ENCODE measurements around the gene REN. TPM values are rescaled to one million over a fixed set of nuclear protein-coding genes. Genes with fewer than 3 reads are reported as not detected.

REN gene
- total RNA-seq, result not detected

DNA sequence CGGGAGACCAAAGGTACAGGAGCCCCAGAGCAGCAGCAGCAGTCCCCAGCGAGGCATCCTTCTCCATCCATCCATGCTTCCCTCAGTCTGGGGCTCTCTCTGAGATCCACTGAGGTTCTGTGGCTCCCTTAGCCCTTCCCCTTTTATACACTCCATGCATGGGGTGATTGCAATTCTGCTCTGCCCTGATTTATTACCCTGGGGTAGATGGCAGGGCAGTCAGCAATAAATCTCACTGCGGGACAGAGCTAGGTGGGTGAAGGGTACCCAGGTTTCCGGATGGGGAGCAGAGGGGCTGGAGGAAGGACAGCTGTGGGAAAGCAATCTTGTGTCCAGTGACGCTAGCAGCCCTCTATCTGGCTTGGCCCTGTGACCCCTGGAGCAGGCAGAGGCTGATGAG lies at the start of gene REN:
TSS of gene REN (minus strand) at position 119 of the 400 bp plus-strand sequence. CDS start at position 75, 44 bp downstream.
- Mint-ChIP-seq H3K27me3 (peaks cover 3% of the 10 kb centered on the region), H3K4me3 (no peak within 1 kb of the TSS), H3K36me3 (peaks cover 2% of the 10 kb centered on the region), H3K4me1 (no peaks in the 10 kb centered on the region), H3K9me3 (ENCODE audit: low read depth) (peaks cover 8% of the 10 kb centered on the region), H3K27ac (no peak within 1 kb of the TSS)
- DNase-seq (no peak), ATAC-seq (no peak)
- CTCF ChIA-PET, result interaction anchor here (1.1 to 3.1 kb wide), 4 partner anchors 38 to 265 kb away, joined by 3 to 16 read pairs (median 5); no protein-coding TSS in a partner anchor

- no peaks in the 10 kb centered on the region for H3K9me3 Mint-ChIP-seq (ENCODE audit: low read depth)
- peaks cover 23% of the 10 kb centered on the region for H3K27me3 Mint-ChIP-seq
- H3K4me1 Mint-ChIP-seq, result peaks cover 15% of the 10 kb centered on the region
- ATAC-seq, result peak; percentile 42
- H3K36me3 Mint-ChIP-seq, result no peaks in the 10 kb centered on the region
- H3K27ac Mint-ChIP-seq, result no peak within 1 kb of the TSS
- CTCF ChIA-PET, result interaction anchor here (0.8 to 2.1 kb wide), 5 partner anchors 9 to 149 kb away, joined by 3 to 18 read pairs (median 4); no protein-coding TSS in a partner anchor
- peak; percentile 53 for DNase-seq
- peak within 1 kb of the TSS; percentile 5 for H3K4me3 Mint-ChIP-seq
These were observed 47.8 kb upstream of the REN start, which contains the start of gene GOLT1A for GRCh38 chr1:204213668-204214662. Gene GOLT1A, minus strand, starts transcription at chr1:204213988. Its CDS starts 82 bp downstream, at chr1:204213906.

DNA sequence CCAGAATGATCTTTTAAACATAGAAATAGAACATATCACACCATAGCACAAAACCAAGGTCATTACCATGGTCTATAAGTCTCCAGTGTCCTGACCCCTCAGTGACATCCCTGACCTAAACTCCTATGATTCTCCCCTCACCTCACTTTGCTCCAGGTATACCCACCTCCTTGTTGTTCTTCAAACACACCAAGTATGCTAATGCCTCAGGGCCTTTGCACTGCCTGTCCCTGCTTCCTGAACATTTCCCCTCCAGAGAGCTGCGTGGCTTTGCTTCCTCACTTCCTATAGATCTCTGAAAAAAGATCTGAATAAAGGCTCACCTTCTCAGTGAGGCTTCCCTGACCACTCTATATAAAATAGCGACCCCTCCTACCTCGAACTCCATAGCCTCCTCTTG lies 46.6 kb upstream of the REN start:
- peaks cover 26% of the 10 kb centered on the region for H3K27me3 Mint-ChIP-seq
- ATAC-seq, result no peak
- no peak overlapping the region for H3K27ac Mint-ChIP-seq
- H3K4me1 Mint-ChIP-seq, result peaks cover 7% of the 10 kb centered on the region
- H3K4me3 Mint-ChIP-seq, result no peak overlapping the region
- H3K36me3 Mint-ChIP-seq, result no peaks in the 10 kb centered on the region
- H3K9me3 Mint-ChIP-seq (ENCODE audit: low read depth), result no peaks in the 10 kb centered on the region
- CTCF ChIA-PET, result no interaction called here
- no peak for DNase-seq

DNA sequence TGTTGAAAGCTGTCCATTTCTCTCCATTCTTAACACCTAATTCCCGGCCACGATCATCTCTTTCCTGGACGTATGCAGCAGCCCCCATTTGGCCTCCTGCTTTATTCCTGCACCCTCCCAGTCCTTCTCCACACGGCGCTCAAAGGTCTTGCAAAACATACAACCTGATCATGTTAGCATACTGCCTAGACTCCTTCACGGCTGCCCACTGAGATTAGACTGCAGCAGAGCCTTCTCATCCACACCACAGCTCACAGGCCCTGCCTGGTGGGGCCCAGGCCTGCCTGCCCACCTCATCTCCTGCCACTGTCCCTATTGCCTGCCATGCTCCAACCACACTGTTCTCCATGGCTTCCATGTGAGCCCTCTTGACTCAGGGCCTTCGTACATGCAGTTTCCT lies 44.9 kb upstream of the REN start:
- DNase-seq, result no peak
- Mint-ChIP-seq H3K9me3 (ENCODE audit: low read depth) (no peaks in the 10 kb centered on the region), H3K27ac (no peak overlapping the region), H3K4me3 (no peak overlapping the region), H3K36me3 (no peaks in the 10 kb centered on the region), H3K4me1 (peaks cover 7% of the 10 kb centered on the region), H3K27me3 (peaks cover 35% of the 10 kb centered on the region)
- CTCF ChIA-PET, result no interaction called here
- ATAC-seq, result no peak

- Mint-ChIP-seq H3K9me3 (ENCODE audit: low read depth) (no peaks in the 10 kb centered on the region), H3K36me3 (no peaks in the 10 kb centered on the region), H3K4me1 (no peaks in the 10 kb centered on the region), H3K27me3 (peaks cover 58% of the 10 kb centered on the region), H3K27ac (no peak overlapping the region), H3K4me3 (no peak overlapping the region)
- DNase-seq, result peak; percentile 75
- CTCF ChIA-PET, result interaction anchor here (0.7 to 3.3 kb wide), 21 partner anchors 9 to 554 kb away, joined by 3 to 28 read pairs (median 4); no protein-coding TSS in a partner anchor
- ATAC-seq, result peak; percentile 95
These were observed 41.0 kb upstream of the REN start for GRCh38 chr1:204207136-204207616.

- Mint-ChIP-seq H3K27me3 (peaks cover 59% of the 10 kb centered on the region), H3K9me3 (ENCODE audit: low read depth) (no peaks in the 10 kb centered on the region), H3K4me3 (no peak overlapping the region), H3K27ac (no peak overlapping the region), H3K36me3 (no peaks in the 10 kb centered on the region), H3K4me1 (no peaks in the 10 kb centered on the region)
- CTCF ChIA-PET, result interaction anchor here (1.2 to 3.3 kb wide), 7 partner anchors 10 to 193 kb away, joined by 3 to 28 read pairs (median 7); no protein-coding TSS in a partner anchor
- ATAC-seq, result no peak
- no peak for DNase-seq
These were observed 40.0 kb upstream of the REN start for GRCh38 chr1:204206121-204206520.

- Mint-ChIP-seq H3K27ac (no peak overlapping the region), H3K4me1 (no peaks in the 10 kb centered on the region), H3K4me3 (no peak overlapping the region), H3K9me3 (ENCODE audit: low read depth) (no peaks in the 10 kb centered on the region), H3K36me3 (no peaks in the 10 kb centered on the region), H3K27me3 (peaks cover 59% of the 10 kb centered on the region)
- DNase-seq (no peak), ATAC-seq (no peak)
- CTCF ChIA-PET, result interaction anchor here (1.4 to 3.3 kb wide), 4 partner anchors 14 to 193 kb away, joined by 5 to 28 read pairs (median 10); no protein-coding TSS in a partner anchor
These were observed 39.3 kb upstream of the REN start for GRCh38 chr1:204205486-204205885.

- H3K27ac Mint-ChIP-seq, result no peak overlapping the region
- ATAC-seq (no peak), DNase-seq (no peak)
- no peaks in the 10 kb centered on the region for H3K36me3 Mint-ChIP-seq
- H3K27me3 Mint-ChIP-seq, result peaks cover 56% of the 10 kb centered on the region
- CTCF ChIA-PET, result interaction anchor here (1.0 to 3.3 kb wide), 4 partner anchors 10 to 42 kb away, joined by 4 to 28 read pairs (median 10); no protein-coding TSS in a partner anchor
- no peak overlapping the region for H3K4me3 Mint-ChIP-seq
- H3K9me3 Mint-ChIP-seq (ENCODE audit: low read depth), result no peaks in the 10 kb centered on the region
- H3K4me1 Mint-ChIP-seq, result no peaks in the 10 kb centered on the region
These were observed 38.8 kb upstream of the REN start for GRCh38 chr1:204204944-204205343.

DNA sequence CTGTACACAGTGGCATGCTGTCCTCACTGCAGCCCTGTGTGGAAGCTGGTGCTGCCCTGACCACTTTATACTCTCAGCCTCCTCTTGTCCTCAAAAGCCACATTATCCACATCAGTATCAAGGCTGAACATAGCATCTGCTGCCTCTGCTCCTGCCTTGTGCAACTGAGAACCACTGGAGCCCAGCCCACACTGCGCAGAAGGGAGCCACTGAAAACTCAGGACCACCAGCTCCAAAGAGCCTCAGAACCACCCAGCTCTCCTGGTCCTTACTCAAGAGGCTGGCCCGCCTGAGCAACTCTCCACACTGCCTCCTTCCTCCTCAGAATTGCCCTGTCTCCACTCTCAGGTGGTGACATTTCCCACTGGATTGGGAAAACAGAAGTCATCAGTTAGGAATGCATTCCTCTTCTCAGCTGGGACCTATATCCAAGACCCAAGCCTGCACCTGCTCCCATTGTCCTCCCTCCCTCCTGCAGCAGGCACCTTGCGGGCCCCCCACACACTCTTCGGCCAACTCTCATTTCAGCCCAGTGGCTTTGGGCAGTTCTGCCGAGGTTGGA lies 37.1 kb upstream of the REN start:
- CTCF ChIA-PET, result no interaction called here
- Mint-ChIP-seq H3K27ac (no peak overlapping the region), H3K9me3 (ENCODE audit: low read depth) (no peaks in the 10 kb centered on the region), H3K4me3 (no peak overlapping the region), H3K36me3 (no peaks in the 10 kb centered on the region), H3K27me3 (peaks cover 46% of the 10 kb centered on the region), H3K4me1 (no peaks in the 10 kb centered on the region)
- ATAC-seq (no peak), DNase-seq (no peak)

DNA sequence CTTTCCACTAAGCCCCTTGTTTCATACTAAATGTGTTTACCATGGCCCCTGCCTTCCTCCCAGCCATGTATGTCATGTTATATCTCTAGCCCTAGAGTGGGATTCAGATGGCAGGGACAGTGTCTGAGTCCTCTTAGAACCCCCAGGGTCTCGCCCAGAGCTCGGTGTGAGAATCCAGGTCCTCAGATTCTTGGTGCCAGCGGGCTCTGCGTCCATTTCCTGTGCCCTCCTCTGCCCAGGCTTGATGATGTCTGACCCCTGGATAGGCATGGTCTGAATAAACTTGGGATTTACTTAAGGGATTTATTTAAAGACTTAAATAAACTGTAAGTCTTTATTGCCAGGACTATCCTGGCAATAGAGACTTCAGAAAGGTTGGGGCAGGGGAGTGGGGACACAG lies 36.3 kb upstream of the REN start:
- no peaks in the 10 kb centered on the region for H3K36me3 Mint-ChIP-seq
- no peak overlapping the region for H3K27ac Mint-ChIP-seq
- H3K4me3 Mint-ChIP-seq, result no peak overlapping the region
- no peaks in the 10 kb centered on the region for H3K9me3 Mint-ChIP-seq (ENCODE audit: low read depth)
- H3K4me1 Mint-ChIP-seq, result no peaks in the 10 kb centered on the region
- DNase-seq (no peak), ATAC-seq (no peak)
- CTCF ChIA-PET, result no interaction called here
- peaks cover 42% of the 10 kb centered on the region for H3K27me3 Mint-ChIP-seq

- Mint-ChIP-seq H3K9me3 (ENCODE audit: low read depth) (no peaks in the 10 kb centered on the region), H3K27ac (no peak overlapping the region), H3K36me3 (no peaks in the 10 kb centered on the region), H3K4me3 (no peak overlapping the region), H3K27me3 (peaks cover 36% of the 10 kb centered on the region), H3K4me1 (no peaks in the 10 kb centered on the region)
- DNase-seq, result no peak
- no peak for ATAC-seq
- CTCF ChIA-PET, result no interaction called here
These were observed 35.4 kb upstream of the REN start for GRCh38 chr1:204201348-204202040.

- H3K27ac Mint-ChIP-seq, result no peak overlapping the region
- DNase-seq (no peak), ATAC-seq (no peak)
- H3K9me3 Mint-ChIP-seq (ENCODE audit: low read depth), result peaks cover 6% of the 10 kb centered on the region
- CTCF ChIA-PET, result no interaction called here
- H3K27me3 Mint-ChIP-seq, result peaks cover 17% of the 10 kb centered on the region
- no peaks in the 10 kb centered on the region for H3K36me3 Mint-ChIP-seq
- H3K4me1 Mint-ChIP-seq, result peaks cover 3% of the 10 kb centered on the region
- H3K4me3 Mint-ChIP-seq, result no peak overlapping the region
These were observed 33.4 kb upstream of the REN start for GRCh38 chr1:204199579-204199978.
